Measurements from ENCODE around the gene RAB42. TPM values are rescaled to one million over a fixed set of nuclear protein-coding genes. Genes with fewer than 3 reads are reported as not detected.

RAB42 gene
- total and polyA plus RNA-seq, 9 of the 15 experiments (the other 6 are each of a cell fraction or from before 2014, with no cell fraction given), result 0.07 to 0.14 (median 0.12) TPM; not detected in 6

- TF ChIP-seq RCOR1 (IDR thresholded peaks at IDR 0.05; ENCODE audit: borderline replicate concordance in 1 of 2, low read depth in 2 of 2, low read length in 2 of 2) (no peak), HLTF (IDR thresholded peaks at IDR 0.05) (no peak), ZNF318 (IDR thresholded peaks at IDR 0.05; ENCODE audit: borderline replicate concordance in 1 of 2, low read depth in 1 of 2) (no peak), ZNF347 (CRISPR knock-in tag; IDR thresholded peaks at IDR 0.05; ENCODE audit: low read depth) (no peak), HSF4 (CRISPR knock-in tag; IDR thresholded peaks at IDR 0.05; ENCODE audit: borderline replicate concordance) (no peak), ZBTB1 (CRISPR knock-in tag; IDR thresholded peaks at IDR 0.05; ENCODE audit: borderline replicate concordance, low read depth) (peak; percentile 7; the same call in 1 of the 2 replicates), MAFF (IDR thresholded peaks at IDR 0.05; ENCODE audit: low read length) (no peak), TARDBP (IDR thresholded peaks at IDR 0.05) (no peak), ZNF408 (CRISPR knock-in tag; IDR thresholded peaks at IDR 0.05; ENCODE audit: low read depth) (no peak), ZNF280A (IDR thresholded peaks at IDR 0.05; ENCODE audit: low read depth, partially characterized antibody) (no peak), ZNF175 (CRISPR knock-in tag; IDR thresholded peaks at IDR 0.05; ENCODE audit: low read depth) (no peak)
Observed at GRCh38 chr1:28582248-28582615, 9.8 kb upstream of the RAB42 start (continued).
